ENCODE results near the gene RNF43.

The RNF43 gene

GRCh38 chr17:58420827-58421226 is 3.5 kb upstream of the RNF43 start:
- DNase-seq (ENCODE audit: low read depth): no peak
- H3K4me3 ChIP-seq (ENCODE audit: low read depth, low read length): no peak overlapping the region
- TF ChIP-seq, protein P1, sequence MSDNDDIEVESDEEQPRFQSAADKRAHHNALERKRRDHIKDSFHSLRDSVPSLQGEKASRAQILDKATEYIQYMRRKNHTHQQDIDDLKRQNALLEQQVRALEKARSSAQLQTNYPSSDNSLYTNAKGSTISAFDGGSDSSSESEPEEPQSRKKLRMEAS (IDR thresholded peaks at IDR 0.05; ENCODE audit: low read depth, low read length): no peak
- TF ChIP-seq, protein P2, sequence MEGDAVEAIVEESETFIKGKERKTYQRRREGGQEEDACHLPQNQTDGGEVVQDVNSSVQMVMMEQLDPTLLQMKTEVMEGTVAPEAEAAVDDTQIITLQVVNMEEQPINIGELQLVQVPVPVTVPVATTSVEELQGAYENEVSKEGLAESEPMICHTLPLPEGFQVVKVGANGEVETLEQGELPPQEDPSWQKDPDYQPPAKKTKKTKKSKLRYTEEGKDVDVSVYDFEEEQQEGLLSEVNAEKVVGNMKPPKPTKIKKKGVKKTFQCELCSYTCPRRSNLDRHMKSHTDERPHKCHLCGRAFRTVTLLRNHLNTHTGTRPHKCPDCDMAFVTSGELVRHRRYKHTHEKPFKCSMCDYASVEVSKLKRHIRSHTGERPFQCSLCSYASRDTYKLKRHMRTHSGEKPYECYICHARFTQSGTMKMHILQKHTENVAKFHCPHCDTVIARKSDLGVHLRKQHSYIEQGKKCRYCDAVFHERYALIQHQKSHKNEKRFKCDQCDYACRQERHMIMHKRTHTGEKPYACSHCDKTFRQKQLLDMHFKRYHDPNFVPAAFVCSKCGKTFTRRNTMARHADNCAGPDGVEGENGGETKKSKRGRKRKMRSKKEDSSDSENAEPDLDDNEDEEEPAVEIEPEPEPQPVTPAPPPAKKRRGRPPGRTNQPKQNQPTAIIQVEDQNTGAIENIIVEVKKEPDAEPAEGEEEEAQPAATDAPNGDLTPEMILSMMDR (IDR thresholded peaks at IDR 0.05; ENCODE audit: low read depth, low read length): no peak
- no peak for TF ChIP-seq POLR2A (IDR thresholded peaks at IDR 0.05; ENCODE audit: extremely low read depth, insufficient read length)

- DNase-seq (ENCODE audit: low read depth): no peak
- TF ChIP-seq, protein P2 (IDR thresholded peaks at IDR 0.05; ENCODE audit: low read depth, low read length): no peak
- TF ChIP-seq, protein P1 (IDR thresholded peaks at IDR 0.05; ENCODE audit: low read depth, low read length): no peak
- no peak for TF ChIP-seq POLR2A (IDR thresholded peaks at IDR 0.05; ENCODE audit: extremely low read depth, insufficient read length)
- no peak for TF ChIP-seq MYC (IDR thresholded peaks at IDR 0.05; ENCODE audit: low read depth, low read length)
- no peak overlapping the region for H3K4me3 ChIP-seq (ENCODE audit: low read depth, low read length)
These were observed 416 bp downstream of the RNF43 start for GRCh38 chr17:58416937-58417299.

- TF ChIP-seq POLR2A (IDR thresholded peaks at IDR 0.05; ENCODE audit: extremely low read depth, insufficient read length): no peak
- no peak for TF ChIP-seq MYC (IDR thresholded peaks at IDR 0.05; ENCODE audit: low read depth, low read length)
- TF ChIP-seq, protein P1 (IDR thresholded peaks at IDR 0.05; ENCODE audit: low read depth, low read length): no peak
- no peak overlapping the region for H3K4me3 ChIP-seq (ENCODE audit: low read depth, low read length)
- no peak for DNase-seq (ENCODE audit: low read depth)
These were observed 938 bp downstream of the RNF43 start for GRCh38 chr17:58416396-58416795.

GRCh38 chr17:58415371-58416055 is 1.8 kb downstream of the RNF43 start:
- H3K4me3 ChIP-seq (ENCODE audit: low read depth, low read length): no peak overlapping the region
- no peak for TF ChIP-seq POLR2A (IDR thresholded peaks at IDR 0.05; ENCODE audit: extremely low read depth, insufficient read length)
- TF ChIP-seq, protein P1 (IDR thresholded peaks at IDR 0.05; ENCODE audit: low read depth, low read length): no peak
- DNase-seq (ENCODE audit: low read depth): no peak

- TF ChIP-seq, protein P2 (IDR thresholded peaks at IDR 0.05; ENCODE audit: low read depth, low read length): no peak
- TF ChIP-seq, protein P1 (IDR thresholded peaks at IDR 0.05; ENCODE audit: low read depth, low read length): no peak
- TF ChIP-seq POLR2A (IDR thresholded peaks at IDR 0.05; ENCODE audit: extremely low read depth, insufficient read length): no peak
- DNase-seq (ENCODE audit: low read depth): no peak
- no peak overlapping the region for H3K4me3 ChIP-seq (ENCODE audit: low read depth, low read length)
These were observed 2.7 kb downstream of the RNF43 start for GRCh38 chr17:58414596-58414997.

GRCh38 chr17:58413684-58414083 is 3.6 kb downstream of the RNF43 start:
- no peak for DNase-seq (ENCODE audit: low read depth)
- TF ChIP-seq, protein P1 (IDR thresholded peaks at IDR 0.05; ENCODE audit: low read depth, low read length): no peak
- TF ChIP-seq MYC (IDR thresholded peaks at IDR 0.05; ENCODE audit: low read depth, low read length): no peak
- H3K4me3 ChIP-seq (ENCODE audit: low read depth, low read length): no peak overlapping the region

DNA sequence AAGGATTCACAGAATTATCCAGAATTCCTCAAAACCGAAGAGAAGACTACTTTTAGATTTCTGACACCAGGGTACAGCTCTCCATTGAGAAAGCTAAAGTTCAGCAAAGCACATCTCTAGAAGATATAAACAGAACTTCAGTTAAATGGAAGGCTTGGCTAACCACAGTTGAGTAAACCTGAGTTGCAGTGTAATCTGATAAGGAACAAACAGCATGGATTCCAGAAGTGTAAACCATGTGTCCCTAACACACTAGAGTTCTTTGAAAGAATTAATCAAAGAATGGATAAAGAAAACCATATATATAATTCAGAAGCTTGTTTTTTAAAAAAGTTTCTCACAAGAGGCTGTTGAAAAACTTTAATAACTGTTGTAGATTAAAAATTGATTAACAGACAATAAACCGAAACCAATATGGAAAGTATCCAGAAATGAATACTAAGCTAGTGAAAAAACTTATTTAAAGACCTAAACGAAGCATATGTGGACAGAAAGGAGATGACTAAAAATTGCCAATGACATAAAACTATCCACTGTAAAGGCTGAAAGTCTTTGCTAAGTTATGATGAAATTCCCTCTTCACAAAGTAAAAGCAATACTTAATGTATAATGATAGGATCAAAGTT is 4.3 kb downstream of the RNF43 start:
- H3K4me3 ChIP-seq (ENCODE audit: low read depth, low read length): no peak overlapping the region
- TF ChIP-seq, protein P1 (IDR thresholded peaks at IDR 0.05; ENCODE audit: low read depth, low read length): peak; percentile 57
- 0 out of 2 replicates have a peak, but pooled peaks have one; percentile 20 for TF ChIP-seq MYC (IDR thresholded peaks at IDR 0.05; ENCODE audit: low read depth, low read length)
- TF ChIP-seq, protein P2 (IDR thresholded peaks at IDR 0.05; ENCODE audit: low read depth, low read length): no peak
- TF ChIP-seq POLR2A (IDR thresholded peaks at IDR 0.05; ENCODE audit: extremely low read depth, insufficient read length): no peak
- DNase-seq (ENCODE audit: low read depth): peak; percentile 24
